Suppressor macrophage treated with lipopolysaccharide for 4 hours (primary cell): ENCODE data around the gene C1orf87.

ENCODE experiments used
- DNase-seq: peaks from one replicate; pipeline ENCODE4 v3.0.0-alpha.2; 2020

C1orf87 gene, protein sequence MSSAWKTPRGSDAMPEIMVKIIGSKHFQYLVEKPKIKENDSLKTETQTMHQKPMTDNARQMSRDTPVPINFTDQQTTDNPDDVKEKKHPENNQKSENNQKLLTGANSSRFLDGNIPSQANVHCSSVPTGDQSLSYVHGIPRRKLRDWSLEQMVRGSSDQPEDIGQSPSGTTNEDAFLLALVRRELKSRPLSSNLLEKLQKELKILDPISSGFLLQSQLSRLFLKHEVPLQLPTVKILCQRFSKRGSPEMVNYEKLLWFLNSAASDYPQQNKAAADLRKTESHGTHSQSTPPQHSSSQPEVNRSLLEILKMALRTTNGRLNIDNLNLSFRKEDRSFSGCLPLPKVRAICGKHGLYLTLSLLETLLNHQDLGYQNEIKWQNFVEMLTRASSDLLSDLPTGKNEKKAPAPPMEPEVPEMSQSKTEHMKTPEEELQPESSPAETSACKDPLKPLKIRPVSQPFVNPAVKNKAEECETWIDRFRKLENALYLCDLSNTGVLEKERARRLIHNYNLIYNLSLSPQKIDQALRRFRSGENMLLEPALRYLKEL

DNA sequence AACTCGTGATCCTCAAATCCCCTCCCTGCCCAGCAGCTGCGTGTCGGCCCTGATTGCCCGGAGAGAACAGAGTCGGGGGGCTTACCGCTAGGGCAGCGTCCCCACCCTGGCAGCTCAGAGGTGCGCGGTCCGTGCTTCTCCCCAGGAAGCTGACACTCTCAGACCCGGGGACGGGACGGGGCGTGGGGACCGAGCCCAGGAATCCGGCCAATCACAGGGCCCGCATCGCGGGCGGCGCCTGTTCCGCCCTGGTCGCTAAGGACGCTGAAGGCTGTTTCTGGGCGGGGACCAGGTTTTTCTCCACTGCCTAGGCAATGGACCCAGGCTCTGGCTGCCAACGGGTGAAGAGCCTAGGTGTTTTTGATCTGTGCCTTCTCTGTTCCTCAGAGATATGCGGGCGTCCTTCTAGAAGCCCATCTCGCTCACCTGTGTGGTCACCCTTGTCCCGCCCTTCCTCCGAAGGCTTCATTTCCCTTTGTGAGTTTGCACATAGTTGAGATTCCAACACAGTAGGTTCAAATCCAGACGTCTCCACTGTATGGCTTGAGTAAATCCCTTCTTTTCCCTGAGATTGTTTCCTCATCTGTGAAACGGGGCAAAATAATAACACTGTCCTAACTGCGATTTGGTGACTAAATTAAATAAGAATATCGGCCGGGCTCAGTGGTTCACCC is at the start of gene C1orf87:
Gene C1orf87, minus strand, starts transcription at position 166 of the 674 bp plus-strand sequence. CDS start 1,127 bp downstream, outside the sequence.
- no peak for DNase-seq

DNA sequence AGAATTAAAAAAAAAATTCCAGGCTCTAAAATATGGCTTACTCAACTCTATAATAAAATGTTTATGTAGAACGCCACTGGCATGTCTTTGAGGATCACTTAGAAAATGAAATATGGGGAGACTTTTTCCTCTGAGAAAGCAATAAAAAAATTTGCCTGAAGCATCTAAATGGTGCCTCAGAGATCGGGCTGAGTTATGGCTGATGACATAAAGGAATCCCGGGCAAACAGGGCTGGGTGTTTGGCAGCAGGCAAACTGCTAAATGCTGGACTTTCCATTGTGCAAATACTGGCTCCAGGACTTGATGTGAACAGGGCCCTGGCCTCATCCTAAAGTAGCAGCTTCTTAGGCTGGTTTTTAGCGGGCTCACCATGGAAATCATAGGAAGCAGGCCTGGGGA is 44.5 kb upstream of the C1orf87 start:
- no peak for DNase-seq

DNA sequence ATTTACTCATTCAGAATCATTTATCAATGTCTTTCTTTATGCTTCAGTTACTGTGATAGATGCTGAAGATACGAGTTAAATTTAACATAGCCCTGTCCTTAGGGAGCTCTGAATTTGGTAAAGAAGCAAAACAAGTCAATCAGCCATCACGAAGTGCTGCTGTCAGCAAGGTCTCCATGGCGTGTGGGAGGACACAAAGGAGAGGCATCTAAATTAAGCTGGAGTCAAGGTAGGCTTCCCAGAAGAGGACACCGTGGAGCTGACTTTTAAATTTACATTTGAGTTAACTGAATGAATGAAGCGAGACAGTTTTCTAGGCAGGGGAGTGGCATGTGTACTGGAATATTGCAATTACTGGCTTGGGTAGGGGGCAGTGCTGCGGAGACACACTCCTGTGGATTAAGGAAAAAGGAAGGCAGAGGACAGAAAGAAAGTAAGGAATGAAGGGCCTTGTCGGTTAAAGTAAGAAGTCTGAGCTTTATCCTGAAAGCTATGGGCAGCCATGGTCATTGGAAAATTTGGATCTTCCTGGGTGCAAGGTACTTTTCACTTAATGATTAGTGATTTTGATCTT is 41.3 kb upstream of the C1orf87 start:
- no peak for DNase-seq

DNA sequence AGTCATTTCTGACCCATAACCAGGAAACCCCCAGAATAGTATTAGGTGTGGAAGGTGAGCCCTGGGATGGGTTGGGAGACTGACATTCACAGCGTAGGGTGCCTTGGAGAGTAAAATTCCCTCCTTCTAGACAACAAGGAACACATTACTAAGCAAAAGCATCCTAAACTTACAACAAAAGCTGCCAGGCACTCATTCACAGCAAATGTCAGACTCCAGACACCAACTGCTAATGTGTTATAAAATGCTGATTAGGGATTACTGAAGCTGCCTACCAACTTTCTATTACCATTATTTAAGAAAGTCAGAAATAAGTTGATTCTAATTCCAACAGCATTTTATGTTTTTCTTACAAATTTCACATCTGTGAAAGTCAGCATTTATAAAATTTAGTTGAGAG is 40.0 kb upstream of the C1orf87 start:
- no peak for DNase-seq

DNA sequence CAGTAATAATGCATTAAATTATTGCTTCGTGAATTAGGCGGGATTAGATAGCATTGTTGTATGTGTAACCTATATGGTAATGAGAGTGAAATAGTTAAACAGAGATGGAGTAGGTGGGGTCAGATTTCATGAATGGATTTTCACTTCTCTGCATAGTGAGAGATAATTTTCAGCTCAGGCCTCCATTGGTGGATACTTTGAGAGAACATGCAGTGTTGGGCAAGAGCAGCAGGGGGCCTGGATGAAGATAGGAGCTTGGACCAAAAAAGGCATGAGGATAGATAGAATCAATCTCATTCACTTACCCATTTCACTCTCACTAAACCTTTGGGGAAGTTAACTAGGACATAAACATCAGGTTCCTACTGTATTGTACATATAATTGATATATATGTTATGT is 39.5 kb upstream of the C1orf87 start:
- no peak for DNase-seq

DNA sequence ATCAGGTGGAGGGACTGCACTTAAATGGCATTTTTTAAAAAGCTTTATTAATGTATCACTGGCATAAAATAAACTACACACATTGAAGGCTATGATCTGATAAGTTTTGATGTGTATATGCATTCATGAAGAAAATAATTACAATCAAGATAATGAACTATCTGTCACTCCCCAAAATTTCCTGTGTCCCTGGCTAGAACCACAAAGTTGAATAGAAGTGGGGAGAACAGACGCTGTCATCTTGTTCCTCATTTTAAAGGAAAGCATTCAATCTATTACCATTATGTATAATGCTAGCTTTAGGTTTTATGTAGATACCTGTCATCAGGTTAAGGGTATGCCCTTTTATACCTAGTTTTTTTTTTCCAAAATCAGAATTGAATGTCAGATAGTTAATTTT is 38.1 kb upstream of the C1orf87 start:
- DNase-seq = no peak

DNA sequence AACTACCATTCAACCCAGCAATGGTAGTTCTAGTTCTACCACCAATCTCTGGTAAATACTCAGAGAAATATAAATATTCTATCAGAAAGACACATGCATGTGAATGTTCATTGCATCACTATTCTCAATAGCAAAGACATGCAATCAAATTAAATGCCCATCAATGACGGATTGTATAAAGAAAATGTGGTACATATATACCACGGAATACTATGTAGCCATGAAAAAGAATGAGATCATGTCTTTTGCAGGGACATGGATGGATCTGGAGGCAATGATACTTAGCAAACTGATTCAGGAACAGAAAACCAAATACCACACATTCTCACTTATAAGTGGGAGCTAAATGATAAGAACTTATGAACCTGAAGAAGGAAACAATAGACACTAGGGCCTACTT is 37.5 kb upstream of the C1orf87 start:
- DNase-seq = no peak

DNA sequence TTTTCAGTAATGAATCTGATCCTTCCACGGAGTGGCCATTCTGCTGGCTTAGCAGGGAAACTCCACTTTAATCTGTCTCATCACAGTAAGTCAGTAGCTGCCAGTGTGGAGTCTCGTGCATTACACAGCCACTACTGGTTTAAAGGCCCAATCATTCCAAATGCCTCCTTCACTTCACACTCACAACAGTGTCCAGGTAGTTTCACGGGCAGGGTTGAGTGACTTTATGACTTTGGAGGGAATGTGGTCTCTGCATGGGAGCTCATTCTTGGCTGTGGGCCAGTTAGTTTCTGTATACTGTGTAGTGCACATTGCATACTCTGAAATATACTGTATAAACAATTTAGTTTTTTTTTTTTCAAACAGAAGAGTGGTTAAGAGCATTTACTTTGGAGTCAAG is 34.6 kb upstream of the C1orf87 start:
- DNase-seq = no peak

DNA sequence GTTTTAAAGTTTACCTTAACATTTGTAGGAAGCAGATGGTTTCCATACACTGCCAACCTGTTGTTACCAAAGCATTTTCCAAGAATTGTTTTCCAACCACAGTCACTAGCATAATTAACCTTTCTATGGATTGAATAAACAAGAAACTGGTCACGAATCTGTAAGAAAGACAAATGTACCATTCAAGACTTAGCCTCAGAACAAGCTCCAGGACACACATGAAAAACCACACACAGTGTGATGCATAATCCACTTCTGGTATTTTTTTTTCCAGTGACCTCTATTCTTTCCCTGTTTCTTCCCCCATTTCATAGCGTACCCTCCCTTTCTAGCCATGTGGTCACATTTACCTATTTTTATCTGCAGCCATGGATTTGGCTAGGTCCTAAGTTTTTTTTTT is 29.6 kb upstream of the C1orf87 start:
- DNase-seq = no peak

DNA sequence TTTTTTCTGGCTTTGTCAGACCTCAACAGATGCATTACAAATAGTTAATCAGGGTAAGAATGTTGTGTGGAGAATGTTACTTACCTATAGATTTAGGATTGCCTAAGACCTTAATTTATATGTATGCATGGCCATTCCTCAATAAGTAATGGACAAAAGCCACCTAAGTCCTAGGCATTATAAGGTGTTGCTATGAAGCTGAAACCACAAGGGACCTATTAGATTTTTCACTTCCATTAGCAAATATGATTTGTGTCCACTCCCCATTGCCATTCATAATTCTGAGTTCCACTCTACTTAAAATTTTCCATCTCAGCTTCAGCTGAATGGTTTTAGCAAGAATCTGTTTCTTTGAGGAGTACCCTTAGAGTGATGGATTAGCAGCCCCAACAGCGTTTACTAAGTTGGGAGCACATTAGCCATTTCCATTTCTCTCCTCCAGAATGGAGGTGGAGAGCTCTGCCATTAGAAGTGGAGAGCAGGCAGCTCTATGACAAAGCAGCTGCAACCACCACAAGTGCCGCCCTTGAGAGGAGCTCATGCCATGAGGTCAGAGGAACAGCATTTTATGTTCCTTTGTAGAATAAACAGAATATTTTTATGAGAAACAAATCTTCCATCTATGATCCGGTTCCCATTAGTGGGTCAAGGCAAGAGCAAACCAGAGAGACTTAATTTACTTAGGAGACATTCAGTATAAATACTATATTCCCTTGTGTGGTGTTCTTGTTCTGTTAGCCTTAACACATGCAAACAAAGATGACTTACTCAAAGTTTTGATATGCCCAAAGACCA is 28.9 kb upstream of the C1orf87 start:
- DNase-seq = no peak

DNA sequence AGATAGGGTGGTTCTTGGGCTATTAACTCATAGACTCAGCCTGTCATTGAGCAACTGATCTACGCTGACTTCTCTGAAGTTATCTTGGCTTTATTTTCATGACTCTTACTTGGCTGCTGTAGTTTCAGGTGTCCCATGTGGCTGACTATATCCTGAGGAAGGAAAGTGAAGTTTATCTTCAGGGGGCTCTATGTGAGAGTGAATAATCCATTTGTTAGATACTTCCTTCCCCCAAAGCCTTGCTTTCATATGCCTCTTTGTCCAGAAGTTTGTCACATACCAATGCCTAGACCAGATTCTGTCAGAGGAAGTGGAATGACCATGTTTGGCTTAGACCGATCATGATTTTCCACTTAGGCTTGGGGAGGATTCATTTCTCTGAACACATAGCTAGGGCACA is 27.9 kb upstream of the C1orf87 start:
- no peak for DNase-seq

DNA sequence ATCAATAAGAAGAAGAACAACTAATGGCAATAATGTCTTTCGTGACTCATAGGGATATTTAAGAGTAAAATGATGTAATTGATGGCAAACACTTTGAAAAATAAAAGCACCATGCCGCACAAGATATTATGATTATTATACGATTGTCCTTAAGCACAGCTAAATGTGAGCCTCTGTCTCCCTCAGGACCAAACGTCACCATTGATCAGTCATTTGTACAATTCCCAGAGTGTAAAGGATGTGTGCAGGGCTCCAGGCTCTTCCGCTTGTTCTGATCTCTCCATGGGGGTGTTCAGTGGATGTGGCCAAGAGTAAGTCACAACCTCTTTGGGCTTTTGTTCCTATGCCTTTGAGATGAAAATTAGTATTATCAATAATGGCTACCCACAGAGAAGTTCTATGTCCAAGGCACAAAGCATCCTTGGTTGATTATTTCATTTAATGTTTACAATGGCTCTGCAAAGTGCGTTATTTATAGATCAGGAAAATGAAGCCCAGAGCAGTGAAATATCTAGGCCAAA is 17.7 kb upstream of the C1orf87 start:
- DNase-seq = no peak

DNA sequence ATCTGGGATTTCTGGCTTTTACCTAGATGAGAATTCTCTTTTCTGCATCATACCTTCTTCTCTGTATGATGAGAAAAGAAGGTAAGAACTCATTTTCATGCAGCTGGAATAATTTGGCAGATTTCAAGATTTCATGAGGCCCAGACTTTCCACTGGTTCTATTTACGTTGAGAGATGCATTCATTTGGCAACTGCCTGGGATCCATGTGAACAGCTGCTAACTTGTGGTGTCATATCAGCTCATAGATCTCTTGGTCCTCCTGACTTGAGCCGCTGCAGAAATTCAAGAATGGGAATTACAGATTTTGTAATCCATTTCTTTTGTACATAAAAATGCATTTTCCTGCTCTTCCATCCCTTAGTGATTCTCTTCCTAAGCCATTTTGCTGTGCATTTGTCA is 17.1 kb upstream of the C1orf87 start:
- DNase-seq = no peak

DNA sequence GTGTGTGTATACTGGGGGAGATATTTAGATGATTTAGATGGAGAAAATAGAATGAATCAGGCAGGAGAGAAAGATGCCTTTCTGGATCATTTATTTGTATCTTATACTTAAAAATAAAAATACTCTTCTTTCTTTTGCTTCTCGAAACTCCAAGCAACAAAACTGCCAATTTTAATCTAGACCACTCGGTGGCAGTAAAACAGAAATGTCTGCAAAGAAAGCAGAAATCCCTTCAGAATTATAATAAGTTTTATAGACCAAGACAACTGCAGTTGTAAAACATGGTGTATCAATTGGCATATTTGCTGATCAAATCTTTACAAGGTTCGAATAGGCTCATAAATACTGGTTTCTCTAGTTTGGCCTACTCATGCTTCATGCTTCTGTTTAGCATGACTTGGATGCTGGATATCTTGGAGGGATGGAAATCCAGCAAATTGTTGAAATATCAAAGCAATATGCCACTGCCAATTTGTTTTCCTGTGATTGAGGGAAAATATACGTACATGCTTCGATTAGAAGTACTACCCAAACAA is 15.1 kb upstream of the C1orf87 start:
- DNase-seq = no peak

DNA sequence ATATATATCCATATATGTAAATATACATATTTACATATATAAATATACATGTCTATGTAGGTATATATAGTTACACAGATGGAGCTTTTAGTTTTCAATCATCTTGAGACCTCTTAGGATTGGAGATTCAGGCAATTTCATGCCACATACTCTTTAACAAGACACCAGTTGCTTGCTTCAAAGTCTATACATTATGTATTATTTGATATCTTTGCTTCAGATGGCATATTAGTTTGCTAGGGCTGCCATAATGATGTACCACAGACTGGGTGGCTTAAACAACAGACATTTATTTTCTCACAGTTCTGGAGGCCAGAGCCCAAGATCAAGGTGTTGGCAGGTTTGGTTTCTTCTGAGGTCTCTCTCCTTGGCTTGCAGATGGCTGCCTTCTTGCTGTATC is 14.1 kb upstream of the C1orf87 start:
- DNase-seq = no peak

DNA sequence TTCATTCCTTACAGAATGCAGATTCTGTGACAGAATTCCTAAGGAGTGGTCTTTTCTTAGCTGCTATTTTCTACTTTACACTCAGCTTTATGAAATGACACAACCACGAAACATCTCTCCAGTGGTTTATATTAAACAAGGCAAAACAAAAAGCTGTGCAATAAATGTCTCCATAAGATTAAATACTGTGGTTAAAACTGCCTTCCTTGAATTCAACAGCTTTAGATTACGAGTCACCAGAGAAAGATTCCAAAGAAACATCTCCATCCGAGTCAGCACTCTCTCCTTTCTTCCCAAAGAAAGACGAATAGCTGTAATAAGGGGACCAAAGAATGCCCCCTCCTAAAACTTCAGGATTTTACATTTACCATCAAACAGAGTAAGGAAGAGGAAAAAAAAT is 4.6 kb upstream of the C1orf87 start:
- DNase-seq = no peak

DNA sequence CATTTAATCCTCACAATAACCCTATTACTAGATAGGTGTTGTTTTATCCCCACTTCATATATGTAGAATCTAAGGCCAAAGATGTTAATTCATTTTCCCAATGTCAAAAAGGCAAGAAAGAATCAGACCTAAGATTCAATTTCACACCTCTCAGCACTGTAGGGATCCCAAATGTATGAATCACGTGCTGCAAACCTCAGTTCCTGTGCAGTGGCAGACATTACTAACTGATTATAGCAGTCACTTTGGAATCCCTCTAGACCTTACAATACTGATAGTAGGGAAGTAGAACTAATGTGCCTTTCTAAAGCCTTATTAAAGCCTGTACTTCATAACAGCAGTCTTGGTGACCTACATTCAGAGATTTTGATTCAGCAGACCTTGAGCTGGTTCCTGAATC is 2.3 kb downstream of the C1orf87 start:
- no peak for DNase-seq

DNA sequence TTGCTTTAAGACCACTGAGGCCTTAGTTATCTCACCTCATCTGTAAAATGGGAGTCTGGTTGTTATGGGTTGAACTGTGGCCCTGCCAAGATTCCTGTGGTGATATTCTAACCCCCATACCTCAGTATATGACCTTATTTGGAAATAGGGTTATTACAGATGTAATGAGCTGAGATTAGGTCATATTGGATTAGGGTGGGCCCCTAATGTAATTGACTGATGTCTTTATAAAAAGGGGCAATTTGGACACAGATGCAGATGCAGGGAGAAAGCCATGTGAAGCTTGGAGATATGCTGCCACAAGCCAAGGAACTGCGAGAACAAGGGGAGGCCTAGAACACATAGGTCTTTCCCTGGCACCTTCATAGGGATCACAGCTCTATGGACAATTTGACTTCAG is 3.9 kb downstream of the C1orf87 start:
- no peak for DNase-seq

DNA sequence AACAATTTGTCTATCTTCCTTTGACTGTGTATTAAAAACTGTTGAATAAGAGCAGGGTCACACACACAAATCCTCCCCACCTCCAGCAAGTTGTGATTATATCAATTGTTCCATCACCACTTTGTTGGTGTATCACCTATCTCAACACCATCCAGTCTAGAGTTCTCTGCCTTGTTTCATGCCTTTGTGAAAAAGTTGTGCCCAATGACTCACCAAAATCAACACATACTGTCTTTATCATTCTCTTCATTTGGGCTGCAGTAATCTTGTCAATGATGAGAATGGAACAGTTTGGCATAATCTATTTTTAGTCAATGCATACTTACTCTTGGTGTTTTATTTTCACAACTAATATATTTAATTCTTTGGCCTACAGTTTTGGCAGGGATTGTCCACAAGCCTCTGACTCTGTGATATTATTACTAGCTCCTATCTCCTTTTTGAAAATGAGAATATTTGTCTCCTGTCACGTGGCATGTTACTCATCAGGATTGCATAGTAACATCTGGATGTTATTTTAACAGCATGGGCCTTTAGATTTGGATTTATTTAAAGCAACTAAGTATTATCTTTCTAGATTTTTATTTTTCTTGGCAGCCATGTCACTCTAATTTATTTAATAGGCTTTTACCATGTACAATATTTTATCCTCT is 5.1 kb downstream of the C1orf87 start:
- no peak for DNase-seq

DNA sequence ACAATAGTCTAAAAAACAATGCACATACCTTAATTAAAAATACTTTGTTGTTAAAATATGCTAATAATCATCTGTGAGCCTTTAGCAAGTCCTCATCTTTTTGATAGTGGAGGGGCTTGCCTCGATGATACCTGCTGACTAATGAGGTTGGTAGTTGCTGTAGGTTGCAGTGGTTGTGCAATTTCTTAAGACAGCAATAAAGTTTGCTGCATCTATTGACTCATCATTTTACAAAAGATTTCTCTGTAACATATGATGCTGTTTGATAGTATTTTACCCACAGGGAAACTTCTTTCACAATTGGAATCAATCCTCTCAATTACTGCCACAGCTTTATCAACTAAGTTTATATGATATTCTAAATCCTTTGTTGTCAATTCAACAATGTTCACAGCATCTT is 7.6 kb downstream of the C1orf87 start:
- no peak for DNase-seq

DNA sequence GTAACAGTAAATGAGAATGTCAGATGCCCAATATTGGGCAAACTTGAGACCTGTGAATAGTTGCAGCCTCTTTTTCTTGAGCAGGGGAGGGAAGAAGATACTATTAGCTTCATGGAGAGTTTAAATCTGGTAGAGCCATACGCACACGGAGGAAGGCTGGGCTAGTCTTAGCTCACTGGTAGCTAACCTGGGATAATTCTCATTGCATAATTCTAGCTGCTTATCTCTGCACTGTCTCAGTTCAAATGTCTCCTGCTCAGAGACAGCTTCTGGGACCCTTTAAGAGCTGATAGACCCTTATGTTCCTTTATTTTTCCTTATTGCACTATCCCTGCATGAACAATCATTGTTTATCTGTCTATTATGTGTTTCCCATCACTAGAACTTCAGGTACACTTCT is 8.4 kb downstream of the C1orf87 start:
- no peak for DNase-seq

DNA sequence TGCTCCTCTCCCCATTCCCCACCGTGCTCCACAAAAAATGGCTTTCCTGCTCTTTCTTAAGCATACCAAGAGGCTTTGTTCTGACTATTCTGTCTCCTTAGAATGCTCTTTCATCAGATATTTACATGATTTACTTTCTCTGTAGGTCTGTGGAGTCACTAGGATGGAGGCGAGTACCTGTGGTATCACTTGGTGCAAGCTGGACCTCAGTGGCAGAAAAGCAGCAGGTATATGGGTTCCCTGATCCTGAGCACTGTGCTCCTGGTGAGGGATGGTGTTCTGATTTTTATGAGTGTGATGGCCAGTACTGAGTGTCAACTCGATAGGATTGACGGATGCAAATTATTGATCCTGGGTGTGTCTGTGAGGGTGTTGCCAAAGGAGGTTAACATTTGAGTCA is 10.0 kb downstream of the C1orf87 start:
- no peak for DNase-seq
